NCI-H146 treated with DMSO at 0.1 percent for 48 hours (cell line): ENCODE measurements around the gene ATXN2.
A peak's percentile ranks its signal among the peaks of the same experiment; 100 is the strongest.
"Not testable (repeated sequence)": the region's sequence is repeated elsewhere in the genome, so short reads cannot be mapped to it uniquely, and the experiment has no call there.

ENCODE experiments used
- DNase-seq: peaks from one replicate; lab custom pipeline; 2025; ENCODE audit not compliant: unreplicated experiment; lab: John Stamatoyannopoulos, UW

ATXN2 gene

GRCh38 chr12:111600986-111601385 is 1.9 kb upstream of the ATXN2 start:
- not testable (repeated sequence) for DNase-seq

GRCh38 chr12:111600205-111600642 is 1.1 kb upstream of the ATXN2 start:
- DNase-seq: no peak

- DNase-seq: peak; percentile 80
Measured at GRCh38 chr12:111599453-111600204, 514 bp upstream of the ATXN2 start.

- peak; percentile 19 for DNase-seq
Measured at GRCh38 chr12:111597831-111598636, 1.1 kb downstream of the ATXN2 start.

- DNase-seq: peak; percentile 56
Measured at GRCh38 chr12:111596985-111597830, 1.9 kb downstream of the ATXN2 start.

- not testable (repeated sequence) for DNase-seq
Measured at GRCh38 chr12:111595341-111595835, 3.7 kb downstream of the ATXN2 start.

GRCh38 chr12:111591399-111592010 is 7.6 kb downstream of the ATXN2 start:
- DNase-seq: not testable (repeated sequence)

GRCh38 chr12:111590552-111590951 is 8.6 kb downstream of the ATXN2 start:
- no peak for DNase-seq

GRCh38 chr12:111589601-111590000 is 9.5 kb downstream of the ATXN2 start:
- no peak for DNase-seq

- DNase-seq: no peak
Measured at GRCh38 chr12:111588010-111588409, 11.1 kb downstream of the ATXN2 start.

GRCh38 chr12:111586986-111587385 is 12.1 kb downstream of the ATXN2 start:
- DNase-seq: no peak

GRCh38 chr12:111585690-111586089 is 13.4 kb downstream of the ATXN2 start:
- no peak for DNase-seq

- no peak for DNase-seq
Measured at GRCh38 chr12:111584959-111585358, 14.2 kb downstream of the ATXN2 start.

- DNase-seq: not testable (repeated sequence)
Measured at GRCh38 chr12:111583506-111583905, 15.6 kb downstream of the ATXN2 start.

- no peak for DNase-seq
Measured at GRCh38 chr12:111582133-111582747, 16.9 kb downstream of the ATXN2 start.

GRCh38 chr12:111581434-111582132 is 17.5 kb downstream of the ATXN2 start:
- no peak for DNase-seq

GRCh38 chr12:111580737-111581136 is 18.4 kb downstream of the ATXN2 start:
- no peak for DNase-seq

- no peak for DNase-seq
Measured at GRCh38 chr12:111580119-111580425, 19.0 kb downstream of the ATXN2 start.

- no peak for DNase-seq
Measured at GRCh38 chr12:111578971-111579340, 20.2 kb downstream of the ATXN2 start.
